SU-DHL-6 (cell line): Measurements from ENCODE around the gene SRGAP1.

ENCODE experiments used
- CTCF ChIP-seq: fragments of 200-600 bp; sonication (generic); IDR thresholded peaks from one replicate; pipeline ENCODE4 v1.5.1; 2017; ENCODE audit warnings: antibody characterized with exemption, mild to moderate bottlenecking, low read length, moderate library complexity; ENCODE audit not compliant: insufficient read depth, poor library complexity, severe bottlenecking
- EZH2phosphoT487 ChIP-seq: fragments of 200-600 bp; sonication (generic), shearing (Covaris generic); conservative IDR thresholded peaks from 2 replicates; pipeline ENCODE4 v1.6.1; 2018; ENCODE audit warnings: mild to moderate bottlenecking, antibody characterized with exemption, low read length, moderate library complexity, mixed read lengths

GRCh38 chr12:63870838-63871237 is 26.3 kb downstream of the SRGAP1 start:
- TF ChIP-seq CTCF (no peak), EZH2phosphoT487 (no peak)
